GM12872 (cell line): ENCODE results near the gene TAF1C.

Source experiments
- TF ChIP-seq, protein P1 (sequence below): IDR thresholded peaks from 3 replicates; pipeline ENCODE4 v1.5.1; 2011; ENCODE audit warnings: low read depth, mild to moderate bottlenecking, low read length, moderate library complexity; ENCODE audit not compliant: insufficient read depth

The TAF1C gene

DNA sequence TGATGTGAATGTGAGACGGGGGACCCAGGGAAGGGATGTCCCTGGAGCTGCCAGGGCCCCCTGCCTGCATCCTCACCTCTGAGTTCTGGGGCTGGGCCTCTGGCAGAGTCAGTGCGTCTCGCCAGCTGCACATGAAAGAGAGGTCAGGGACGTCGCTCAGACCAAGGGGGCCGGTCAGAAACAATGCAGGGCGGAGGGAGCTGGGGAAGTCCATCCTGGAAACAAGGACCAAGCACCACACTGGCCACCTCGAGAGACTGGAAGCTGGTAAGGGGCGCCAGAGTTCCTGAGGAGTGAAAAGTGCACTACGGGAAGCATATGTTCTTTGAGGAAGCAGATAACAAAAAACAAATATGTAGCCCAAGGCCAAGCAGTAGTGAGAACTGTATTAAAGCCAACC, 2.1 kb downstream of the TAF1C start:
- TF ChIP-seq, protein P1, sequence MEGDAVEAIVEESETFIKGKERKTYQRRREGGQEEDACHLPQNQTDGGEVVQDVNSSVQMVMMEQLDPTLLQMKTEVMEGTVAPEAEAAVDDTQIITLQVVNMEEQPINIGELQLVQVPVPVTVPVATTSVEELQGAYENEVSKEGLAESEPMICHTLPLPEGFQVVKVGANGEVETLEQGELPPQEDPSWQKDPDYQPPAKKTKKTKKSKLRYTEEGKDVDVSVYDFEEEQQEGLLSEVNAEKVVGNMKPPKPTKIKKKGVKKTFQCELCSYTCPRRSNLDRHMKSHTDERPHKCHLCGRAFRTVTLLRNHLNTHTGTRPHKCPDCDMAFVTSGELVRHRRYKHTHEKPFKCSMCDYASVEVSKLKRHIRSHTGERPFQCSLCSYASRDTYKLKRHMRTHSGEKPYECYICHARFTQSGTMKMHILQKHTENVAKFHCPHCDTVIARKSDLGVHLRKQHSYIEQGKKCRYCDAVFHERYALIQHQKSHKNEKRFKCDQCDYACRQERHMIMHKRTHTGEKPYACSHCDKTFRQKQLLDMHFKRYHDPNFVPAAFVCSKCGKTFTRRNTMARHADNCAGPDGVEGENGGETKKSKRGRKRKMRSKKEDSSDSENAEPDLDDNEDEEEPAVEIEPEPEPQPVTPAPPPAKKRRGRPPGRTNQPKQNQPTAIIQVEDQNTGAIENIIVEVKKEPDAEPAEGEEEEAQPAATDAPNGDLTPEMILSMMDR, result no peak

DNA sequence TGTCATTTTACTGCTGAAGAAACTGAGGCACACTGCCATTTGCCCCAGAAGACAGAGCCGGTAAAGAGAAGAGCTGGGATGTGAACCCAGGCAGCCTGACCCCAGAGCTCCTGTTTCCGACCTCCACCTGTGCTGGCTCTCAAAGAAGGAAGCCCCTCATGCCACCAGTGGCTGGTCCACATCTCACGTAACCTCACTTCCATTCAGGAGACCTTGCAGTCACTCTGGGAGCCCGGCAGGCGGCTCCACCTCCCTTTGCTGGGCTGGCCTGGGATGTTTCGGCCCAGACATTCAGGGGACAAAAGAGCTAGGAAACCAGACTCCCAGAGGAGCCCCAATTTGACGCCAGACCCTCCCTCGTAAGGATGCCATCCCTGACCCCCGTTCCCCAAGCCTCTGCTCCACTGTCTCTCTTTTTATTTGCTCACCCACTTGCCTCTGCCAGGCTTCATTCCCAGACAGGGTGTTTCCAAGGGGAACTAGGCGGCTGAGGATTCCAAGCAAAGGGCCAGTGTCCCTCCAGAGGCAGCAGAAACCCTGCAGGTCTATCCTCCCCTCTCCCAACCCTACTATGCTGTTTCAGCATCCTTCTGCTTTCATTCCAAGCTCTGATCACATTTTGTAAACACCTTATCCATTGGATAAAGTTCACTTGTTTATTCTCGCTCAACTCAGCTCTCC, 2.8 kb downstream of the TAF1C start:
- TF ChIP-seq, protein P1, result no peak

DNA sequence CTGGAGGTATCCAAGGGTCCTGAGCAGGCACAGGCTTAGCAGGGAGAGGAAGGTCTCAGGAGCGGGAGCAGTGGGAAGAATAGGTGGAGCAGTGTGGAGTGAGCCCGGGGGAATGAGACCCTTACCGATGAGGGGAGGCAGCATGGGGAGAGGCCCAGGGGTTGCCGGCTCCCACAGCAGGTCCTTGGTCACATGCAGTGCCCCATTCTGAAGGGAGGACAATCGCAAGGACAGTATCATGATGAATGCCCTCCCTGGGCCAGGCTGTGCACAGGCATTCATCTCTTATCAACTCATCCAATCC, 3.3 kb downstream of the TAF1C start:
- TF ChIP-seq, protein P1, result no peak

DNA sequence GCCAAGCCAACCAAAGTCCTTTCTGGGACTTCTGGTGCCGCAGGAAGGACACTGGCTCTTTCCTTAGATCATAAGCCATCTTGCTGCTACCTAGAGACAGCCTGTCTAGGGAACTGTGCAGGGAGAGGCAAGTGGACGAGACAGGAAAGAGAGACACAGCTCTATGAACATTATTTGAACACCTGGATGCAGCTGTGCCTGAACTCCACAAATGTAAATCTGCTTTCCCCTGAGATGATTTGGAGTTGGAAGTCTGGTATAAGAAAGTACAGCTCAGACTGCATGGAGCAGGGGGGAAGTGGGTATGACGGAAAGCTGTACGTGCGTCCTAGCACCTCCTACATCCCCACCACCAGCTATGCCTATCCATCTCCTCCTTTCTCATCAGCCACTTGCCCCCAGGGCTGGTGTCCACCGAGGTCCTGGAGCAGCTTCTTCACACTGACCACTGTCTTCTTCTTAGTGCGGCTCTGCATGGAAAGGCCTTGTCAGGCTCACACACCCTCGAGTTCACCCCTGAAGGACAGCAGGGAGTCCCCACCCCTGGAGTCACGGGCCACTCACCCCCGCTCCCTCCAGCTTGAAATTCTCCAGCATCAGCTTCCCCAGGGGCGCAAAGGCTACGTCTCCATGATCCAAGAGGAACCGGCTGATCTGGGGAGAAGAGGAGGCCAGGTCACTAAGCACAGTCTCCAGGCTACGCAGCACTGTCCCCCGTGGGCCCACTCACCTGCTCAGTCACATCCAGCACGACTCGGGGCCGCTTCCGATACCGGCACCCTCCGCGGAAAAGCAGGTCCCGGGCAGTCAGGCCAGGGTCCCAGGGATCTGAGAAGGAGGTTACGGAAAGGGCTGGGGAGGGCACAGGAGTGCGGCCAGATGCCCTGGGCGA, 3.9 kb downstream of the TAF1C start:
- TF ChIP-seq, protein P1, result no peak

DNA sequence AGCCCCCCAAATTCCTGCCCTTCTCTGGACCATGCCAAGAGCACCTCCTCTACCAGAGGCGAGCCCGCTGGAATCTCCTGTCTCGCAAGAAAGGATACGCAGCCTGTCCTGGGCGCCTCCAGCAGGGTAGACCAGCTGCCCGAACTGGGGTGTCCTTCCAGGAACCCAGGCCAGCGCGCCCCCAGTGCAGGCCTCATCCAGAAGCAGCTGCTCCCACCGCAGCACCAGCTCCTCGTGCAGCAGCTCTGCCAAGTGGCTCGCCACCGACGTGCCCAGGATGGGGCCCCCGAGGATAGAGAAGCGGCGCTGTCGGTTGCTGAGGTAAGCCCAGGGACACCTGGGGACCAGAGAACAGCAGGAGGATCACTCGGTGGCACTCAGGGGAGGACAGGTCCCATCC, 4.8 kb downstream of the TAF1C start:
- TF ChIP-seq, protein P1, result no peak

DNA sequence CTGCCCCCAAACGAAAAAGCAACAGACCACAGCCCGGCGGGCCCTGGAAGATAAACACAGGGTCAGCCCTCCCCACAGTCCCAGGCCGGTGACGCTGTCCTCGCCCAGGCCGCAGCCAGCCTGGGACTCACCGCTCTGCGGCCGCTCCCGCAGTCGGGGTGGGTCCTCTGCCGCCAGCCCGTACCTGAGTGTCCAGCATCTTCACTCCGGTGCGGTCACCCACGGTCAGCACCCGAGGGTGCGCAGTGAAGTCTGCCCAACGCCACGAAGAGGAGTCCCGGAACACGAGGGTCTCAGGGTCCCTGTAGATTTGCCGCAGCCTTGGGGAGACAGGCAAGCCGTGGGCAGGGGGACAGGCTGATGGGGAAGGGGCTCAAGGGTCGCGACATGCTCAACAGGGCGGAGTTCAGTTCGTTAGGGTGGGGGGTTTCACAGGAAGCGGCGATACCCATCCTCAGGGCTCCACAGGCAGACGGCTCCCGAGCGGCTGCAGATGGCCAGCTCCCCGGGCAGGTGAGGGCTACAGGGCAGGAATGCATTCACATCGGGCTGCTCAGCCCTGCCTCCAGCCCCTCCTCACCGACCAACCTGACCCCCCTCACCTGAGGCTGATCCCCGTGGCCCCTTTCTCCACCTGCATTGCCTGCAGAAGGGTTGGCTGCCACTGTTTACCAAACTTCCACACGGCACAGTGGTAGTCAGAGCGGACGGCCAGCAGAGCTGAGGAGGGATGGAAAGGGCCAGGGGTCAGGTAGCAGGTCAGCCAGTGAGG, 5.5 kb downstream of the TAF1C start:
- TF ChIP-seq, protein P1, result no peak

DNA sequence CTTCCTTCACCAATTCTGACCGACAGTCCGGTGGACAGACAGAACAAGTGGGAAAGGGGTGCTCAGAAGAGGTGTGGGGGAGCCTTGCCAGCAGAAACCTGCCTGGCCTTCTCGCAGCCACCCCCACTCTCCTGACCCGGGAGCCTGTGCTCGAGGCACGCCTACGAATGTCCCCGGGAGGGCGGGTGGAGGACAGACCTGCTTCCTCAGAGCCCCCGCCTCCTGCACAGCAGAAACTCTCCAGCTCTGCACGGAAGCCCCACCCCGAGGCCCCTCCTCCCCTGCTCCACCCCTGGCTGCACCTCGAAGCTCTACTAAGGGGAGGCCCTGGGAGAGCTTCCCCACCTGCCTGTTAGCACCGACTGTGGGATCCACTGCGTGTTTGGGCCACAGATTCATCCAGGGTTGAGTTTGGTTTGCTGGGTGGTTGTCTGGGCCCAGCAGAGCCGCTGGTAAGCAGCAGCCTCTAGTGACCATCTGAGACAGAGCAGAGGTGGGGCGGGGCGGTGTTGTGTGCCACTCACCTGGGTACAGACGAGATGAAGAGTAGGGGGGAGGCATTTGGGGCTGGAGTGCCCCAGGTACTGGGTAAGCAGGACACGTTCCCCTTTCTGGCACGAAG, 6.2 kb downstream of the TAF1C start:
- TF ChIP-seq, protein P1, result no peak
